Stimulated activated naive CD8-positive, alpha-beta T cell treated with anti-CD3 and anti-CD28 coated beads, Interleukin-15, amount 100 ng/mL, for 72 hours (primary cell): ENCODE results near the gene MYCN.

ENCODE experiments used
- ATAC-seq: fragments of 150-1000 bp; cut with Tn5 transposase; 2 replicates; pipeline ENCODE4 v1.10.0; 2021; ENCODE audit warnings: mild to moderate bottlenecking, moderate library complexity
- DNase-seq, 2 donors: peaks; one replicate each; pipeline ENCODE4 v3.0.0; 2021 to 2022
- H3K27ac Mint-ChIP-seq, 2 donors: one replicate each; pipeline ENCODE4 v1.8.0; 2022; ENCODE audit warnings: mild to moderate bottlenecking in 2 of 2, mixed read lengths in 2 of 2, moderate library complexity in 2 of 2
- H3K27me3 Mint-ChIP-seq: one replicate; pipeline ENCODE4 v1.8.0; 2022; ENCODE audit warnings: mixed read lengths
- H3K4me1 Mint-ChIP-seq: one replicate; pipeline ENCODE4 v1.8.0; 2022; ENCODE audit warnings: mild to moderate bottlenecking, mixed read lengths
- H3K4me3 Mint-ChIP-seq, 2 donors: one replicate each; pipeline ENCODE4 v1.8.0; 2022; ENCODE audit warnings: mild to moderate bottlenecking in 2 of 2, mixed read lengths in 2 of 2, moderate library complexity in 1 of 2
- H3K9me3 Mint-ChIP-seq, 2 donors: one replicate each; pipeline ENCODE4 v1.8.0; 2022; ENCODE audit warnings: mixed read lengths in 2 of 2

Gene MYCN

GRCh38 chr2:15982285-15983044 lies 42.1 kb downstream of the MYCN start:
- no peaks in the 10 kb centered on the region for H3K9me3 Mint-ChIP-seq
- no peak overlapping the region for H3K27ac Mint-ChIP-seq
- H3K4me1 Mint-ChIP-seq: peaks cover 12% of the 10 kb centered on the region
- no peak overlapping the region for H3K4me3 Mint-ChIP-seq
- H3K27me3 Mint-ChIP-seq: no peaks in the 10 kb centered on the region
- ATAC-seq: no peak
- DNase-seq: no peak

GRCh38 chr2:15983496-15983895 lies 43.1 kb downstream of the MYCN start:
- peaks cover 12% of the 10 kb centered on the region for H3K4me1 Mint-ChIP-seq
- no peak overlapping the region for H3K4me3 Mint-ChIP-seq
- no peaks in the 10 kb centered on the region for H3K27me3 Mint-ChIP-seq

GRCh38 chr2:15984368-15985255 lies 44.3 kb downstream of the MYCN start:
- Mint-ChIP-seq H3K4me1 (peaks cover 12% of the 10 kb centered on the region), H3K4me3 (no peak overlapping the region), H3K27ac (no peak overlapping the region), H3K9me3 (no peaks in the 10 kb centered on the region), H3K27me3 (no peaks in the 10 kb centered on the region)
- DNase-seq (no peak), ATAC-seq (peak; percentile 38)

More at GRCh38 chr2:15983496-15983895, 43.1 kb downstream of the MYCN start:
- Mint-ChIP-seq H3K27ac (no peak overlapping the region), H3K9me3 (no peaks in the 10 kb centered on the region)
- DNase-seq: no peak
- peak; percentile 21 for ATAC-seq

GRCh38 chr2:15985531-15985930 lies 45.2 kb downstream of the MYCN start:
- DNase-seq (no peak), ATAC-seq (no peak)
- Mint-ChIP-seq H3K27me3 (no peaks in the 10 kb centered on the region), H3K9me3 (no peaks in the 10 kb centered on the region), H3K4me1 (peaks cover 12% of the 10 kb centered on the region), H3K4me3 (no peak overlapping the region), H3K27ac (no peak overlapping the region)

GRCh38 chr2:15986068-15986560 lies 45.8 kb downstream of the MYCN start:
- Mint-ChIP-seq H3K4me3 (no peak overlapping the region), H3K4me1 (peaks cover 12% of the 10 kb centered on the region)

GRCh38 chr2:15986644-15987043 lies 46.3 kb downstream of the MYCN start:
- DNase-seq (no peak), ATAC-seq (no peak)
- Mint-ChIP-seq H3K27me3 (no peaks in the 10 kb centered on the region), H3K4me3 (no peak overlapping the region), H3K4me1 (peaks cover 12% of the 10 kb centered on the region), H3K9me3 (no peaks in the 10 kb centered on the region), H3K27ac (no peak overlapping the region)

More at GRCh38 chr2:15986068-15986560, 45.8 kb downstream of the MYCN start:
- DNase-seq (no peak), ATAC-seq (no peak)
- Mint-ChIP-seq H3K27ac (no peak overlapping the region), H3K9me3 (no peaks in the 10 kb centered on the region), H3K27me3 (no peaks in the 10 kb centered on the region)

GRCh38 chr2:15988733-15989132 lies 48.4 kb downstream of the MYCN start:
- no peaks in the 10 kb centered on the region for H3K27me3 Mint-ChIP-seq
- H3K9me3 Mint-ChIP-seq: no peaks in the 10 kb centered on the region
- ATAC-seq (no peak), DNase-seq (no peak)
- no peaks in the 10 kb centered on the region for H3K4me1 Mint-ChIP-seq
- H3K4me3 Mint-ChIP-seq: no peak overlapping the region
- no peak overlapping the region for H3K27ac Mint-ChIP-seq

GRCh38 chr2:15989559-15989958 lies 49.2 kb downstream of the MYCN start:
- no peaks in the 10 kb centered on the region for H3K4me1 Mint-ChIP-seq
- H3K9me3 Mint-ChIP-seq: no peaks in the 10 kb centered on the region
- ATAC-seq: no peak
- no peaks in the 10 kb centered on the region for H3K27me3 Mint-ChIP-seq
- H3K27ac Mint-ChIP-seq: no peak overlapping the region
- H3K4me3 Mint-ChIP-seq: no peak overlapping the region
- DNase-seq: no peak

GRCh38 chr2:15990151-15991101 lies 50.1 kb downstream of the MYCN start:
- Mint-ChIP-seq H3K27me3 (no peaks in the 10 kb centered on the region), H3K27ac (no peak overlapping the region), H3K9me3 (no peaks in the 10 kb centered on the region), H3K4me3 (no peak overlapping the region), H3K4me1 (no peaks in the 10 kb centered on the region)
- DNase-seq (no peak), ATAC-seq (no peak)

GRCh38 chr2:15991231-15991630 lies 50.9 kb downstream of the MYCN start:
- ATAC-seq: no peak
- H3K9me3 Mint-ChIP-seq: no peaks in the 10 kb centered on the region
- H3K27me3 Mint-ChIP-seq: no peaks in the 10 kb centered on the region
- no peak for DNase-seq
- H3K4me3 Mint-ChIP-seq: no peak overlapping the region
- no peaks in the 10 kb centered on the region for H3K4me1 Mint-ChIP-seq
- no peak overlapping the region for H3K27ac Mint-ChIP-seq

- H3K27me3 Mint-ChIP-seq: no peaks in the 10 kb centered on the region
- H3K4me1 Mint-ChIP-seq: no peaks in the 10 kb centered on the region
- H3K4me3 Mint-ChIP-seq: no peak overlapping the region
- no peak for ATAC-seq
- no peak for DNase-seq
- no peak overlapping the region for H3K27ac Mint-ChIP-seq
- no peaks in the 10 kb centered on the region for H3K9me3 Mint-ChIP-seq
Measured at GRCh38 chr2:15992457-15993231, 52.3 kb downstream of the MYCN start.

GRCh38 chr2:15993232-15993610 lies 52.9 kb downstream of the MYCN start:
- Mint-ChIP-seq H3K9me3 (no peaks in the 10 kb centered on the region), H3K27me3 (no peaks in the 10 kb centered on the region), H3K4me3 (no peak overlapping the region), H3K27ac (no peak overlapping the region), H3K4me1 (no peaks in the 10 kb centered on the region)
- no peak for ATAC-seq
- no peak for DNase-seq

GRCh38 chr2:15993666-15994065 lies 53.3 kb downstream of the MYCN start:
- Mint-ChIP-seq H3K4me1 (no peaks in the 10 kb centered on the region), H3K27me3 (no peaks in the 10 kb centered on the region), H3K4me3 (no peak overlapping the region), H3K27ac (no peak overlapping the region), H3K9me3 (no peaks in the 10 kb centered on the region)
- DNase-seq: no peak
- no peak for ATAC-seq

- Mint-ChIP-seq H3K27ac (no peak overlapping the region), H3K4me3 (no peak overlapping the region), H3K4me1 (no peaks in the 10 kb centered on the region), H3K9me3 (no peaks in the 10 kb centered on the region), H3K27me3 (peaks cover 7% of the 10 kb centered on the region)
- DNase-seq (no peak), ATAC-seq (no peak)
Measured at GRCh38 chr2:15995603-15996002, 55.3 kb downstream of the MYCN start.
